K562 (cell line): ENCODE data around the gene FUT6. TPM values are rescaled to one million over a fixed set of nuclear protein-coding genes. Genes with fewer than 3 reads are reported as not detected.

ENCODE experiments used
- ARNT ChIP-seq, 2 experiments: fragments of 450-650 bp; IDR thresholded peaks; 2 replicates each; pipeline ENCODE4 v1.6.1; 2016; ENCODE audit warnings: mild to moderate bottlenecking in 1 of 2
- BMI1 ChIP-seq: fragments of 150-350 bp; IDR thresholded peaks from 2 replicates; pipeline ENCODE4 v1.6.1; 2014; ENCODE audit warnings: low read length
- ETV5 ChIP-seq: sonication (generic); formaldehyde crosslinking; IDR thresholded peaks from 2 replicates; pipeline ENCODE4 v1.4.0; 2020; ENCODE audit warnings: low read depth, mild to moderate bottlenecking, missing genetic modification reagents
- LARP7 ChIP-seq: fragments of 450-650 bp; IDR thresholded peaks from 2 replicates; pipeline ENCODE4 v1.6.1; 2016
- MYNN ChIP-seq, 2 experiments: sonication (generic); formaldehyde crosslinking in 1 of 2; IDR thresholded peaks; 2 replicates each; pipeline versions ENCODE4 v1.5.0 to v1.6.1; 2016 to 2020; ENCODE audit warnings: antibody characterized with exemption in 1 of 2, missing genetic modification reagents in 1 of 2
- NRF1 ChIP-seq, 2 experiments: fragments of 450-650 bp; IDR thresholded peaks in 1 of 2; conservative IDR thresholded peaks in 1 of 2; 2 replicates each; pipeline ENCODE4 v1.6.1; 2014; ENCODE audit warnings: mild to moderate bottlenecking in 2 of 2
- POLR2B ChIP-seq: fragments of 450-650 bp; IDR thresholded peaks from 2 replicates; pipeline ENCODE4 v1.6.1; 2018; ENCODE audit warnings: low read depth; ENCODE audit not compliant: partially characterized antibody
- PRMT5 ChIP-seq: sonication (generic); formaldehyde crosslinking; IDR thresholded peaks from 2 replicates; pipeline ENCODE4 v1.5.0; 2020; ENCODE audit warnings: missing genetic modification reagents
- PTTG1 ChIP-seq: fragments of 450-650 bp; IDR thresholded peaks from 2 replicates; pipeline ENCODE4 v1.6.1; 2016; ENCODE audit warnings: low read depth, mild to moderate bottlenecking, missing genetic modification characterization, missing compliant biosample characterization
- SETDB1 ChIP-seq: IDR thresholded peaks from one replicate; pipeline ENCODE4 v1.6.1; 2012; ENCODE audit warnings: low read length, control low read depth, inconsistent platforms
- SMARCA4 ChIP-seq: fragments of 450-650 bp; IDR thresholded peaks from 2 replicates; pipeline ENCODE4 v1.6.1; 2016
- SP2 ChIP-seq: IDR thresholded peaks from 2 replicates; pipeline ENCODE4 v1.6.1; 2011; ENCODE audit warnings: mild to moderate bottlenecking, low read depth, low read length, moderate library complexity; ENCODE audit not compliant: poor library complexity, severe bottlenecking; ENCODE audit errors: extremely low read depth
- TARDBP ChIP-seq: fragments of 450-650 bp; IDR thresholded peaks from 2 replicates; pipeline ENCODE4 v1.6.1; 2016
- TCF7 ChIP-seq: sonication (generic); IDR thresholded peaks from 2 replicates; pipeline ENCODE4 v1.6.1; 2016; ENCODE audit warnings: antibody characterized with exemption, borderline replicate concordance
- ZNF57 ChIP-seq: fragments of 450-650 bp; formaldehyde crosslinking; IDR thresholded peaks from 2 replicates; pipeline ENCODE4 v1.4.0; 2020; ENCODE audit warnings: mild to moderate bottlenecking, moderate library complexity
- ZNF586 ChIP-seq: fragments of 450-650 bp; formaldehyde crosslinking; conservative IDR thresholded peaks from 2 replicates; pipeline ENCODE4 v1.4.0; 2020; ENCODE audit warnings: mild to moderate bottlenecking, moderate library complexity
- ZNF76 ChIP-seq: fragments of 250-450 bp; sonication (Bioruptor Pico); IDR thresholded peaks from 2 replicates; pipeline ENCODE4 v1.4.0; 2020; ENCODE audit warnings: mild to moderate bottlenecking, moderate library complexity, borderline replicate concordance
- polyA plus RNA-seq, 8 experiments: library from polyadenylated mRNA; depleted of rRNA in 4 of 8; stranded (reverse) in 5 of 8; unstranded in 3 of 8; fragments of >200 nt; fragmentation: Nextera tagmentation in 2 of 8; fragmentation: Illumina TruSeq in 1 of 8; extraction: Ambion mirVana in 2 of 8; extraction: Trizol in 1 of 8; gene quantifications; 2 replicates each; pipeline versions ENCODE4 v1.2.1 to v1.2.3, GENCODE V29; 2011 to 2014; ENCODE audit warnings: inconsistent platforms in 1 of 8, missing spikeins in 1 of 8
- total RNA-seq, 7 experiments: library from RNA; depleted of rRNA in 6 of 7; stranded (reverse); fragments of >200 nt in 6 of 7; fragmentation: Illumina TruSeq in 2 of 7; extraction: Trizol in 2 of 7; gene quantifications; 2 replicates each; pipeline versions ENCODE4 v1.2.1 to v1.2.3, GENCODE V29; 2011 to 2021; ENCODE audit warnings: low replicate concordance in 1 of 7
- TF ChIP-seq, protein P1 (sequence below), 2 experiments: fragments of 450-650 bp; conservative IDR thresholded peaks; 2 replicates each; pipeline ENCODE4 v1.6.1; 2017; ENCODE audit warnings: mild to moderate bottlenecking in 2 of 2, moderate library complexity in 2 of 2
- TF ChIP-seq, protein P2 (sequence below): sonication (generic); formaldehyde crosslinking; IDR thresholded peaks from 2 replicates; pipeline ENCODE4 v1.8.0; 2023; ENCODE audit warnings: mild to moderate bottlenecking, missing genetic modification reagents
- TF ChIP-seq, protein P3 (sequence below): sonication (generic); formaldehyde crosslinking; IDR thresholded peaks from 2 replicates; pipeline ENCODE4 v1.8.1; 2022; ENCODE audit warnings: missing genetic modification reagents
- TF ChIP-seq, protein P4 (sequence below): IDR thresholded peaks from 2 replicates; pipeline ENCODE4 v1.6.1; 2014; ENCODE audit warnings: antibody characterized with exemption

FUT6 gene
- total and polyA plus RNA-seq, 9 of the 15 experiments (the other 6 are each of a cell fraction or from before 2014, with no cell fraction given): 0.04 TPM; not detected in 8

DNA sequence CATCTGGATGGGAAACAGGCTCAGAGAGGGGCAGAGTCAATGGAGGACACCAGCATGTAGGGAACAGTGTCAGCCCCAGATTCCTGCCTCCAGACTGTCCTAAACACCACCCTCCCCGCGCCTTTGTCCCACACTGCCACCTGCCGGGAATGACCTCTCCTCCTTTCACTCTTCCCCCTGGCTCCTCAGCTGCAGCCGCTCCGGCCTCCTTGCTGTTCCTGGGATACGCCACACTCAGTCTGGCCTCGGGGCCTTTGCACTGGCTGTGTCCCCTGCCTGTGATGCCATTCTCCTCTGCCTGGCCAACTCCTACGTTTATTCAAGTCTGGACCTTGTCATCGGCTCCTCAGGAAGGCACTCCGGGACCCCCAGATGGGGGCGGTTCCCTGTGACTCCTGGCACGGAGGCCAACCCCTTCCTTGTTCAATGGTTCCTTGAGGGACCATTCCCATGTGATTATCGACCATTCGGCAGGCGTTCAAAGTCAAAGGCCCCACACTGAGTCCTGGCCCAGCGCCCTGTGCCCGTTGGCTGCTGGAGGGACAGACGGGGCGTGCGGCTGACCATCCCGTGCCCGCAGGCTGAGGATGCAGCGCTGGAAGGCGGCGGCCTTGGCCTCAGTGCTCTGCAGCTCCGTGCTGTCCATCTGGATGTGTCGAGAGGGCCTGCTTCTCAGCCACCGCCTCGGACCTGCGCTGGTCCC lies 15.8 kb downstream of the FUT6 start (continued):
- no peak for TF ChIP-seq MYNN (IDR thresholded peaks at IDR 0.05)
- TF ChIP-seq MYNN (CRISPR knock-in tag; IDR thresholded peaks at IDR 0.05): no peak
- no peak for TF ChIP-seq TARDBP
- TF ChIP-seq TCF7: no peak
- TF ChIP-seq BMI1: no peak
- no peak for TF ChIP-seq LARP7
- TF ChIP-seq ARNT (IDR thresholded peaks at IDR 0.05): no peak
- TF ChIP-seq ZNF76 (CRISPR knock-in tag): no peak
- TF ChIP-seq, protein P1, sequence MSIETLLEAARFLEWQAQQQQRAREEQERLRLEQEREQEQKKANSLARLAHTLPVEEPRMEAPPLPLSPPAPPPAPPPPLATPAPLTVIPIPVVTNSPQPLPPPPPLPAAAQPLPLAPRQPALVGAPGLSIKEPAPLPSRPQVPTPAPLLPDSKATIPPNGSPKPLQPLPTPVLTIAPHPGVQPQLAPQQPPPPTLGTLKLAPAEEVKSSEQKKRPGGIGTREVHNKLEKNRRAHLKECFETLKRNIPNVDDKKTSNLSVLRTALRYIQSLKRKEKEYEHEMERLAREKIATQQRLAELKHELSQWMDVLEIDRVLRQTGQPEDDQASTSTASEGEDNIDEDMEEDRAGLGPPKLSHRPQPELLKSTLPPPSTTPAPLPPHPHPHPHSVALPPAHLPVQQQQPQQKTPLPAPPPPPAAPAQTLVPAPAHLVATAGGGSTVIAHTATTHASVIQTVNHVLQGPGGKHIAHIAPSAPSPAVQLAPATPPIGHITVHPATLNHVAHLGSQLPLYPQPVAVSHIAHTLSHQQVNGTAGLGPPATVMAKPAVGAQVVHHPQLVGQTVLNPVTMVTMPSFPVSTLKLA (conservative IDR thresholded peaks at IDR 0.05): no peak
- TF ChIP-seq ZNF57: no peak
- no peak for TF ChIP-seq SP2
- TF ChIP-seq, protein P2, sequence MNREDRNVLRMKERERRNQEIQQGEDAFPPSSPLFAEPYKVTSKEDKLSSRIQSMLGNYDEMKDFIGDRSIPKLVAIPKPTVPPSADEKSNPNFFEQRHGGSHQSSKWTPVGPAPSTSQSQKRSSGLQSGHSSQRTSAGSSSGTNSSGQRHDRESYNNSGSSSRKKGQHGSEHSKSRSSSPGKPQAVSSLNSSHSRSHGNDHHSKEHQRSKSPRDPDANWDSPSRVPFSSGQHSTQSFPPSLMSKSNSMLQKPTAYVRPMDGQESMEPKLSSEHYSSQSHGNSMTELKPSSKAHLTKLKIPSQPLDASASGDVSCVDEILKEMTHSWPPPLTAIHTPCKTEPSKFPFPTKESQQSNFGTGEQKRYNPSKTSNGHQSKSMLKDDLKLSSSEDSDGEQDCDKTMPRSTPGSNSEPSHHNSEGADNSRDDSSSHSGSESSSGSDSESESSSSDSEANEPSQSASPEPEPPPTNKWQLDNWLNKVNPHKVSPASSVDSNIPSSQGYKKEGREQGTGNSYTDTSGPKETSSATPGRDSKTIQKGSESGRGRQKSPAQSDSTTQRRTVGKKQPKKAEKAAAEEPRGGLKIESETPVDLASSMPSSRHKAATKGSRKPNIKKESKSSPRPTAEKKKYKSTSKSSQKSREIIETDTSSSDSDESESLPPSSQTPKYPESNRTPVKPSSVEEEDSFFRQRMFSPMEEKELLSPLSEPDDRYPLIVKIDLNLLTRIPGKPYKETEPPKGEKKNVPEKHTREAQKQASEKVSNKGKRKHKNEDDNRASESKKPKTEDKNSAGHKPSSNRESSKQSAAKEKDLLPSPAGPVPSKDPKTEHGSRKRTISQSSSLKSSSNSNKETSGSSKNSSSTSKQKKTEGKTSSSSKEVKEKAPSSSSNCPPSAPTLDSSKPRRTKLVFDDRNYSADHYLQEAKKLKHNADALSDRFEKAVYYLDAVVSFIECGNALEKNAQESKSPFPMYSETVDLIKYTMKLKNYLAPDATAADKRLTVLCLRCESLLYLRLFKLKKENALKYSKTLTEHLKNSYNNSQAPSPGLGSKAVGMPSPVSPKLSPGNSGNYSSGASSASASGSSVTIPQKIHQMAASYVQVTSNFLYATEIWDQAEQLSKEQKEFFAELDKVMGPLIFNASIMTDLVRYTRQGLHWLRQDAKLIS (CRISPR knock-in tag): no peak
- TF ChIP-seq PRMT5 (CRISPR knock-in tag): no peak
- TF ChIP-seq, protein P3, sequence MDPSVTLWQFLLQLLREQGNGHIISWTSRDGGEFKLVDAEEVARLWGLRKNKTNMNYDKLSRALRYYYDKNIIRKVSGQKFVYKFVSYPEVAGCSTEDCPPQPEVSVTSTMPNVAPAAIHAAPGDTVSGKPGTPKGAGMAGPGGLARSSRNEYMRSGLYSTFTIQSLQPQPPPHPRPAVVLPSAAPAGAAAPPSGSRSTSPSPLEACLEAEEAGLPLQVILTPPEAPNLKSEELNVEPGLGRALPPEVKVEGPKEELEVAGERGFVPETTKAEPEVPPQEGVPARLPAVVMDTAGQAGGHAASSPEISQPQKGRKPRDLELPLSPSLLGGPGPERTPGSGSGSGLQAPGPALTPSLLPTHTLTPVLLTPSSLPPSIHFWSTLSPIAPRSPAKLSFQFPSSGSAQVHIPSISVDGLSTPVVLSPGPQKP (CRISPR knock-in tag): no peak
- TF ChIP-seq, protein P4, sequence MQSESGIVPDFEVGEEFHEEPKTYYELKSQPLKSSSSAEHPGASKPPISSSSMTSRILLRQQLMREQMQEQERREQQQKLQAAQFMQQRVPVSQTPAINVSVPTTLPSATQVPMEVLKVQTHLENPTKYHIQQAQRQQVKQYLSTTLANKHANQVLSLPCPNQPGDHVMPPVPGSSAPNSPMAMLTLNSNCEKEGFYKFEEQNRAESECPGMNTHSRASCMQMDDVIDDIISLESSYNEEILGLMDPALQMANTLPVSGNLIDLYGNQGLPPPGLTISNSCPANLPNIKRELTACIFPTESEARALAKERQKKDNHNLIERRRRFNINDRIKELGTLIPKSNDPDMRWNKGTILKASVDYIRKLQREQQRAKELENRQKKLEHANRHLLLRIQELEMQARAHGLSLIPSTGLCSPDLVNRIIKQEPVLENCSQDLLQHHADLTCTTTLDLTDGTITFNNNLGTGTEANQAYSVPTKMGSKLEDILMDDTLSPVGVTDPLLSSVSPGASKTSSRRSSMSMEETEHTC: no peak
- TF ChIP-seq NRF1 (conservative IDR thresholded peaks at IDR 0.05 in 1 of 2, IDR thresholded peaks at IDR 0.05 in 1 of 2): peak; percentile 25 to 33; a peak in 1 of 4 replicates
- no peak for TF ChIP-seq ZNF586 (CRISPR knock-in tag)
- TF ChIP-seq POLR2B: no peak
- peak; percentile 45; the same call in 1 of the 2 replicates for TF ChIP-seq SMARCA4
- no peak for TF ChIP-seq PTTG1 (tag)
- no peak for TF ChIP-seq SETDB1
- TF ChIP-seq ETV5: no peak
